Activated T-helper 1 cell treated with anti-CD3 and anti-CD28 coated beads, Interleukin-12 subunit alpha, Interleukin-12 subunit beta, Interleukin-2, Interleukin-4 antibody, amounts not matched to agents 30 ng/mL and 10 ng/mL and 1 ng/mL, durations not matched to agents 14 hours and 24 hours and 36 hours (primary cell): ENCODE measurements around the gene AP2A1. TPM values are rescaled to one million over a fixed set of nuclear protein-coding genes. Genes with fewer than 3 reads are reported as not detected.

Experiments used
- DNase-seq: peaks from one replicate; pipeline ENCODE4 v3.0.0; 2021; ENCODE audit warnings: low spot score
- H3K27ac Mint-ChIP-seq: one replicate; pipeline ENCODE4 v1.8.0; 2021; ENCODE audit warnings: mild to moderate bottlenecking, mixed read lengths
- H3K27me3 Mint-ChIP-seq: one replicate; pipeline ENCODE4 v1.8.0; 2022; ENCODE audit warnings: mild to moderate bottlenecking, moderate library complexity, mixed read lengths; ENCODE audit not compliant: insufficient read depth
- H3K36me3 Mint-ChIP-seq: one replicate; pipeline ENCODE4 v1.8.0; 2021; ENCODE audit warnings: low read depth, mixed read lengths
- H3K4me1 Mint-ChIP-seq: one replicate; pipeline ENCODE4 v1.8.0; 2021; ENCODE audit warnings: low read depth, mixed read lengths
- H3K4me3 Mint-ChIP-seq: one replicate; pipeline ENCODE4 v1.8.0; 2021; ENCODE audit warnings: mild to moderate bottlenecking, moderate library complexity, mixed read lengths
- H3K9me3 Mint-ChIP-seq: one replicate; pipeline ENCODE4 v1.8.0; 2021; ENCODE audit warnings: mixed read lengths
- intact Hi-C: fragments of 100-400 bp; cut with micrococcal nuclease; formaldehyde crosslinking; loops from one replicate; pipeline ENCODE4 v1.15.1; 2024
- total RNA-seq: library from RNA; stranded (reverse); gene quantifications from 2 replicates; pipeline ENCODE4 v1.2.3, GENCODE V29; 2022

Gene AP2A1
- total RNA-seq, 1 donor from 2014 or later, result 63.6 TPM

DNA sequence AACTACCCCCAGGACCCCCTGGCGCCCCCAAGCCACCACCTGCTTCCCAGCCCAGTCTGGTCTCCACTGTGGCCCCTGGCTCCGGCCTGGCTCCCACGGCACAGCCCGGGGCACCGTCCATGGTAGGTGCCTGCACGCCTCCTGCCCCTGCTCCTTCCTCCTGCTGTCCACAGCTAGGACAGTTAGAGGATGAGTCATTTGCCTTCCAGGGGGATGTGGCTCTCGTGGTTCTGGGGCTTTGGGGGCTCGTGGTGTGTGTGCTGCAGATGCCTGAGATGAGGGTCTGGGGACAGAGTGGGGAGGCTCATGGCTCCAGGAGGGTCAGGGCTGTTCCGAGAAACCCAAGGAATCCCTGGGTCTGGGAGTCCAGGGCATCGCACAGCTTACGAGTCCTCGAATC, 64.0 kb downstream of the AP2A1 start:
- H3K9me3 Mint-ChIP-seq, result no peaks in the 10 kb centered on the region
- H3K27ac Mint-ChIP-seq, result no peak overlapping the region
- no peaks in the 10 kb centered on the region for H3K27me3 Mint-ChIP-seq
- no peaks in the 10 kb centered on the region for H3K4me1 Mint-ChIP-seq
- peaks cover 23% of the 10 kb centered on the region for H3K36me3 Mint-ChIP-seq
- no peak for DNase-seq
- intact Hi-C loops, result no loop called here
- no peak overlapping the region for H3K4me3 Mint-ChIP-seq

DNA sequence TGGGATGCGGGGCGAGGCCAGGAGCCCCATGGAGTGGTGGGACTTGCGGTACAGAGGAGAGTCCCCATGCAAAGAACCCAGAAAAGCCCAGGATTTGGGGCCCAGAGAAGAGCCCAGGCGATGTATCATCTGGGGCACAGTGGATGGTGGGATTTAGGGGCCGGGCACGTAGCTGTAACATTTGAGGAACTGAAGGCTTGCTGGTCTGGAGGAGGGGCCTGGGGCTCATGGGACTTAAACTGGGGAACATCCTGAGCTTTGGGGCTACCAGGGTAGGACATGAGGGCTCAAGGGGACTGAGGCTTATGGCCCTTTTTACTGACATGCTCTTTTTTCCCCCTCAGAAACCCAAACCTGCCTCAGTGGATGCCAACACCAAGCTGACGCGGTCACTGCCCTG, 64.8 kb downstream of the AP2A1 start:
- Mint-ChIP-seq H3K36me3 (peaks cover 21% of the 10 kb centered on the region), H3K4me3 (no peak overlapping the region), H3K27me3 (no peaks in the 10 kb centered on the region), H3K4me1 (no peaks in the 10 kb centered on the region), H3K27ac (no peak overlapping the region), H3K9me3 (no peaks in the 10 kb centered on the region)
- no peak for DNase-seq
- intact Hi-C loops, result no loop called here

DNA sequence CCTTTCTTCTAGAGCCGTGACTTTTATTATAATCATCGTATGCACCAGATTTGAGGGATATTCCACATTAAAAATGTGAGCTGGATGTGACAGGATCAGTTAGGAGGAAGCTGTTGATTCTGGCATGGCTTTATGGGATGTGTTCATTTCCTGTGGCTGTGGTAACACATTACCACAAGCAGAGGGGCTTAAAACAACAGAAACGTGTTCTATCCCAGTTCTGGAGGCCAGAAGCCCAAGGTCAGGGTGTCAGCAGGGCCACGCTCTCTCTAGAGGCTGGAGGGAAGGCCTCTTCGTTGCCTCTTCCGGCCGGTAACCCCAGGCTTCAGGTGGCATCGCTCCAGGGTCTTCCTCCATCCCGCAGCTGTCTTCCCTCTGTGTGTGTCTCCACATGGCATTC, 65.8 kb downstream of the AP2A1 start:
- no peak for DNase-seq
- no peaks in the 10 kb centered on the region for H3K9me3 Mint-ChIP-seq
- no peak overlapping the region for H3K4me3 Mint-ChIP-seq
- H3K27ac Mint-ChIP-seq, result no peak overlapping the region
- H3K27me3 Mint-ChIP-seq, result no peaks in the 10 kb centered on the region
- peaks cover 21% of the 10 kb centered on the region for H3K36me3 Mint-ChIP-seq
- intact Hi-C loops, result no loop called here
- H3K4me1 Mint-ChIP-seq, result no peaks in the 10 kb centered on the region

DNA sequence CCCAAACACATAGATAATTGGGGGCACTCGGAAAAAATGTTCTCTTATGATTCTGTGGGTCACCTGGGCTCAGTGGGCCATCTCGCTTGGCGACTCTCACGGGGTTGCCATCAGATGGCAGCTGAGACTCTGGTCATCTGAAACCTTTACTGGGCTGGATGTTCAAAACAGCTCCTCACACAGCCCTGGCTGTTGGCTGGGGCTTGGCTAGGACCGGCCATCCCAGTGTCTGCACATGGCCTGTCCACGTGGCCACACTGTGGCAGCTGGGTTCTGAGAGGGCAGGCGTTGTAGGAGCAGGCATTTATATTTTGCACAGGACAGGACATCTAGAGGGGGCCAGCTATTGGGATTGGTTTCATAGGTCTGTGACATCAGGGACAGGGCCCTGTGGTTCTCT, 66.8 kb downstream of the AP2A1 start:
- Mint-ChIP-seq H3K4me1 (no peaks in the 10 kb centered on the region), H3K27me3 (no peaks in the 10 kb centered on the region), H3K36me3 (peaks cover 26% of the 10 kb centered on the region), H3K9me3 (no peaks in the 10 kb centered on the region), H3K27ac (no peak overlapping the region), H3K4me3 (no peak overlapping the region)
- DNase-seq, result no peak
- intact Hi-C loops, result no loop called here

DNA sequence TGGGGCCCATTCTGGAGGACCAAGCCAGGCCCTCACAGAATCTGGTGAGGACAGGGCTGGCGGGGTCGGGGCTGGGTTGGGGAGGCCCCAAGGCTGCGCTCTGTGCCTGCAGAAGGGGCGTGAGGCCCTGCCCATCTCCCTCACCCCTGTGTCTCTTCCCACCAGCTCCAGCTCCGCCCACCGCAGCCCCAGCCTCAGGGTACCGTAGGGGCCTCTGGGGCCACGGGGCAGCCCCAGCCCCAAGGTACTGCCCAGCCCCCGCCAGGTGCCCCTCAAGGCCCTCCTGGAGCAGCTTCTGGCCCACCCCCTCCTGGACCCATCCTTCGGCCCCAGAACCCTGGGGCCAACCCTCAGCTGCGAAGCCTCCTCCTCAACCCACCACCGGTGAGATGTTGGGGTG, 68.8 kb downstream of the AP2A1 start:
- H3K4me1 Mint-ChIP-seq, result no peaks in the 10 kb centered on the region
- no peak overlapping the region for H3K27ac Mint-ChIP-seq
- no peaks in the 10 kb centered on the region for H3K9me3 Mint-ChIP-seq
- no peak overlapping the region for H3K4me3 Mint-ChIP-seq
- peaks cover 36% of the 10 kb centered on the region for H3K36me3 Mint-ChIP-seq
- no peaks in the 10 kb centered on the region for H3K27me3 Mint-ChIP-seq
- intact Hi-C loops, result no loop called here
- no peak for DNase-seq

DNA sequence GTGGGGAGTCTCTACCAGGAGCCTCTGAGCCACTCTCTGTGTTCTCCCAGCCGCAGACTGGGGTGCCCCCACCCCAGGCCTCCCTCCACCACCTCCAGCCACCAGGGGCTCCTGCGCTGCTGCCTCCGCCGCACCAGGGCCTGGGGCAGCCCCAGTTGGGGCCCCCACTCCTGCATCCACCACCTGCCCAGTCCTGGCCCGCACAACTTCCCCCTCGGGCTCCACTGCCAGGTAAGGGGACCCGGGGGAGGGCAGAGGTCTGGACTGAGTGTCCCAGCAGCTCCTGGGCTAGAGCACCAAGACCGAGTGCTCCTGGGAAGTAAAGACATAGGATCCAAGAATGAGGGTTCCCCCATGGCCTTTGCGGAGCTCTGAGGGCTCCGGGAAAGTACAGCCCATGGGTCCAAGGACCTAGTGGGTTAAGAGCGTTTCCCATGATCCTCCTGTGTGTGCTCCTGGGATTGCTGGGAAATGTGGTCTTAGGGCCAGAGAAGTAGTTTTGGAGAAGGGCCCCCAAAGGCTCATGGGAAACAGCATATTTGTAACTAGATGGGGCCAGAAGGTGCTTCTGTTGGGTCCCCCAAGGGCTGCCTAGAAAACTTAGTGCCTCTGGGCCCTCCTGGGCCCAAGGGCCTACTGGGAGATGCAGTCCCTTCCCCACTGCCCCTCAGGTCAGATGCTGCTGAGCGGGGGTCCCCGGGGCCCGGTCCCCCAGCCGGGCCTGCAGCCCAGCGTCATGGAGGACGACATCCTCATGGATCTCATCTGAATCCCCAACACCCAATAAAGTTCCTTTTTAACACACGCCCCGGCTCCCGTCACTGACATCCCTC, 69.6 kb downstream of the AP2A1 start:
- no peak overlapping the region for H3K4me3 Mint-ChIP-seq
- intact Hi-C loops, result no loop called here
- H3K27ac Mint-ChIP-seq, result no peak overlapping the region
- peaks cover 38% of the 10 kb centered on the region for H3K36me3 Mint-ChIP-seq
- H3K4me1 Mint-ChIP-seq, result no peaks in the 10 kb centered on the region
- H3K9me3 Mint-ChIP-seq, result no peaks in the 10 kb centered on the region
- no peaks in the 10 kb centered on the region for H3K27me3 Mint-ChIP-seq
- no peak for DNase-seq

DNA sequence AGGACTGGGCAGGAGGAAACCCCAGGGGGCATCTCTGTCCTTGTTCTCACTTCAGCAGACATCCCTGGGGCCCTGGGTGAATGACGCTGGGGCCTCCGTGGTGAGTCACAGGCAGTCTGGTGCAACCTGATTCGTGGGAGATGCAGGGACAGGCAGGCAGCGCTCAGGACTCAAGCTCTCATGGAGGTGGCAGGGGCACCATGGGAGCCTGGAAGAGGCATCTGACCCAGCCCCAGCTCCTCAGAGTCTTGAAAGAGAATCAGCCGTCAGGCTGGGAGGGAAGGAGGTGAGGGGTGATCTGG, 70.2 kb downstream of the AP2A1 start:
- no peak for DNase-seq
- H3K36me3 Mint-ChIP-seq, result peaks cover 38% of the 10 kb centered on the region
- H3K4me1 Mint-ChIP-seq, result no peaks in the 10 kb centered on the region
- no peaks in the 10 kb centered on the region for H3K27me3 Mint-ChIP-seq
- H3K9me3 Mint-ChIP-seq, result no peaks in the 10 kb centered on the region
- H3K4me3 Mint-ChIP-seq, result no peak overlapping the region
- intact Hi-C loops, result no loop called here
- no peak overlapping the region for H3K27ac Mint-ChIP-seq

DNA sequence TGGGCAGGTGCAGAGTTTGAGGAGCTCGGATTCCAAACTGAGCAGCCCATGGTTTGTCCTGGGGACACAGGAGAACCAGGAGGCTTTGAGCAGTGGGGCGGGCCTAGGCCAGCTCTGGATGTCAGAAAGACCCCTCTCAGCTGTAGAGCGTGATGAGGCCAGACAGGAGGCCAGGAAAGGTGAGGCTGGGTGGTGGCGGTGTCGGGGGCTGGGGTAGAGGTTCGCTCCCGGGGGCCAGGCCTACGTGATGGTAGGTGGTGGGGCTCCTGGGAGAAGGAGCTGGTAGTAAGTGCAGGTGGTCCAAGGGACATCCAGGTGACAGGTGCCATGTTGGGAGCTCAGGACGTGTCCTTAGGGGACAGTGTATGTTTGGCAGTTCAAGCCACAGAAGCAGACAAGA, 70.6 kb downstream of the AP2A1 start:
- Mint-ChIP-seq H3K27me3 (no peaks in the 10 kb centered on the region), H3K9me3 (no peaks in the 10 kb centered on the region), H3K36me3 (peaks cover 34% of the 10 kb centered on the region), H3K4me3 (no peak overlapping the region), H3K27ac (peak overlapping the region; percentile 29), H3K4me1 (no peaks in the 10 kb centered on the region)
- no peak for DNase-seq
- intact Hi-C loops, result no loop called here

DNA sequence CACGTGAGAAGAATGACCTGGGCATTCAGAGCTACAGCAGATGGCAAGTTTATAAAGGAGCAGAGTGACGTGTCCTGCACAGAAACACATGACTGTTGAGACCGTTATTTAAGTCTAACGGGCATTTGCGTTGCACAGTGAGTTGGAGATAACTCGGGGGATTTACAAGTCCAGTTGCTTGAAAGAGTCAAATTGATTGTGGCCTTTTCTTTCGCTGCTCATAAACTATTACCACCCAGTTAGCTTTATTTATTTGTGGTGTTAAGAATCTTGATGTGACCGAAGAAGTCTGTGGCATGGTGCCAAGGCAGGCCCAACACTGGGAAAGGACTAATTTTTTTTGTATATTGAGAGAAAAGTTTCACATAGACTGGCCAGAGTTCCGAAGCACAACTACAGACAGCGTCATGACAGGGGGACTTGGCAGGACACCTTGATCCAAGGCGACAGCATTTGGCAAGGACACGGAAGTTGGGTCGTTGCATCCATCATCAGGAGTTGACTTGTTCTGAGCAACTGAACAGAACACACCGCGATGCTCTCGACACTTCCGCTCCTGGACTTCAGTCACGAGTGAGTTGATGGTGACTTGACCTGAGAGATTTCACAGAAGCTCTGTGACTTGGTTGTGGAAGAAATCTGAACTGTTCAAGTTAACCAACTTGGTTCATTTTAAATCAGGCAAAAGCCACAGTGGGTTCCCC, 72.2 kb downstream of the AP2A1 start:
- no peaks in the 10 kb centered on the region for H3K9me3 Mint-ChIP-seq
- no peak for DNase-seq
- intact Hi-C loops, result no loop called here
- H3K4me3 Mint-ChIP-seq, result no peak overlapping the region
- no peak overlapping the region for H3K27ac Mint-ChIP-seq
- H3K36me3 Mint-ChIP-seq, result peaks cover 27% of the 10 kb centered on the region
- no peaks in the 10 kb centered on the region for H3K27me3 Mint-ChIP-seq
- H3K4me1 Mint-ChIP-seq, result no peaks in the 10 kb centered on the region

DNA sequence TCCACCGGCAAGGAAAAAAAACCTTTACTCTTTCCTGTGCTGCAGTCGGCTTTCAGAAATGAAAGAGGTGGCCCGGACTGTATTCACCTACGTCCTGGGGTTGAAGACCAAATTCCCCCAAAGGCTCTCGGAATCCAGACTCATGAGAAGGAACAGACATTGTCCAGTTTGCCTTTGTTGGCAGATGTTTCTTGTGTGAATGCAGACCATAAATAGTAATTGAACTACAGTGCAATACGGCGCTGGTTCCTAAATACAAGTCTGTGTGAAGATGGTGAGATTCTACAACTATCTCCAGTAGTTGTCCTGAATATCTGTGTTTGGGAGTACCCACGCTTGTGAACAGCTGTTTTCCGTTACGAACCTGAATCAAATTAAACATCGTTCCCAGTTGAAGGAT, 72.9 kb downstream of the AP2A1 start:
- no peaks in the 10 kb centered on the region for H3K9me3 Mint-ChIP-seq
- H3K36me3 Mint-ChIP-seq, result peaks cover 25% of the 10 kb centered on the region
- intact Hi-C loops, result no loop called here
- H3K27me3 Mint-ChIP-seq, result no peaks in the 10 kb centered on the region
- H3K4me1 Mint-ChIP-seq, result no peaks in the 10 kb centered on the region
- no peak overlapping the region for H3K4me3 Mint-ChIP-seq
- no peak for DNase-seq
- H3K27ac Mint-ChIP-seq, result no peak overlapping the region

DNA sequence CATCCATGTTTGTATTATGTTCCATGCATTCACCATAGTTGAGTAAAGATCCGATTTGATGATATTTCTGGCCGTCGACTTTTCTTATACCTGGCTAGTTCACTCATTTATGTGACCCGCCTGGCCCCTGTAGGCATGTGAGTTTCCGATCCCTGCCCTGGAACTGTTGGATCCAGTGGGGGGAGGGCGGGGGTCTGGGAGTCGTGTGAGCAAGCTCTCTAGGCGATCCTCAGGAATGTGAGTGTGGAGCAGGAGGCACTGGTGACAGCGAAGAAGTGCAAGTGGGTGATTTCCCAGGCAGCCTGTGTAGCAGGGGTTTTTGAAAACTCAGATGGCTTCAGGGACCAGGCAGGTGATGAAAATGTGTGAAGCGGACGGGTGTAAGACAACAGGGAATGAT, 73.5 kb downstream of the AP2A1 start:
- intact Hi-C loops, result no loop called here

DNA sequence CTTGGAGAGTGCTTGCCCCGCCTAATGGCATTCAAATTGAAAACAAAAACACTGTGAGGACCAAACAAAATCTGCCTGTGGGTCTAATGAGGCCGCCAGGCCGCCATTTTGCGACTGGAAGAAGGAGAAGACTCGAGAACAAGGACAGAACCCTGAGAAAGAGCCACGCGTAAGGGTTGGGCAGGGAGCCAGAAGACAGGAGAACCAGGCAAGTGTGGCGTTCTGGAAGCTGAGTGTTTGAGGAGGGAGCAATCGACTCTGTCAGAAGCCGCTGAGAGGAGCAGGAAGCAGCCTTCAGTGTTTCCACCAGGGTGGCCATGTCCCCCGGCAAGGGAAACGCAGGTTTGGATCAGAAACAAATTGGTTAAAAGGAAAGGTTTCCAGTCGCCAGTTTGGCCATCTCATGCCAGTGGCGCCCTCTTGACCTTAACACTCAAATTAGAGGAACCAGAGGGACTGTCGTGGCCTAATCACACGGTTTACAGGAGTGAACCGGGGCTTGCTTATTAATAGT, 74.0 kb downstream of the AP2A1 start:
- peaks cover 23% of the 10 kb centered on the region for H3K36me3 Mint-ChIP-seq
- no peak overlapping the region for H3K27ac Mint-ChIP-seq
- H3K4me3 Mint-ChIP-seq, result no peak overlapping the region
- no peaks in the 10 kb centered on the region for H3K4me1 Mint-ChIP-seq
- intact Hi-C loops, result no loop called here
- H3K9me3 Mint-ChIP-seq, result no peaks in the 10 kb centered on the region
- H3K27me3 Mint-ChIP-seq, result no peaks in the 10 kb centered on the region
- no peak for DNase-seq

More for the DNA sequence above, 73.5 kb downstream of the AP2A1 start:
- Mint-ChIP-seq H3K27ac (no peak overlapping the region), H3K27me3 (no peaks in the 10 kb centered on the region), H3K9me3 (no peaks in the 10 kb centered on the region), H3K4me1 (no peaks in the 10 kb centered on the region), H3K4me3 (no peak overlapping the region), H3K36me3 (peaks cover 23% of the 10 kb centered on the region)
- no peak for DNase-seq

DNA sequence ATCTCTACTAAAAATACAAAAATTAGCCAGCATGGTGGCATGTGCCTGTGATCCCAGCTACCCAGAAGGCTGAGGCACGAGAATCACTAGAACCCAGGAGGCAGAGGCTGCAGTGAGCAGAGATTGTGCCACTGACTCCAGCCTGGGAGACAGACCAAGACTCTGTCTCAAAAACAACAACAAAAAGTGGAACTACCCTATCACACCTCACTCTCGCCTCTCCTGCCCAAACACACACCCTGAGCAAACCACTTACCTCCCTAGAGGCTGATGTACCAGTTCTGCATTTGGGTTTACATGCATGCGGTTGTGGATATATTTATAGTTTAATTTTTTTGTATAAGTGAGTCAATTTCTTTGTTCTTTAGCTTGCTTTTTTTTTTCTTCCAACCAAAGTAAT, 76.5 kb downstream of the AP2A1 start:
- Mint-ChIP-seq H3K27ac (no peak overlapping the region), H3K36me3 (peaks cover 15% of the 10 kb centered on the region), H3K4me1 (peaks cover 4% of the 10 kb centered on the region), H3K27me3 (no peaks in the 10 kb centered on the region), H3K9me3 (no peaks in the 10 kb centered on the region), H3K4me3 (no peak overlapping the region)
- intact Hi-C loops, result no loop called here
- no peak for DNase-seq
